Measurements from ENCODE around the gene PRKCZ.

The PRKCZ gene

GRCh38 chr1:2038229-2038628 is 12.0 kb upstream of the PRKCZ start:
- in situ Hi-C loops (cut with MboI; ENCODE audit: low sequenced_read_pairs, unreplicated experiment) = no loop called here
- TF ChIP-seq CTCF (IDR thresholded peaks at IDR 0.05; ENCODE audit: borderline replicate concordance, control extremely low read depth, extremely low read depth, insufficient read depth, missing control alignments) = no peak
- DNase-seq (ENCODE audit: low spot score) = no peak

- DNase-seq (ENCODE audit: low spot score) = no peak
- no peak for TF ChIP-seq CTCF (IDR thresholded peaks at IDR 0.05; ENCODE audit: borderline replicate concordance, control extremely low read depth, extremely low read depth, insufficient read depth, missing control alignments)
- in situ Hi-C loops (cut with MboI; ENCODE audit: low sequenced_read_pairs, unreplicated experiment) = no loop called here
Measured at GRCh38 chr1:2039251-2039650, 11.0 kb upstream of the PRKCZ start.

- DNase-seq (ENCODE audit: low spot score) = no peak
- in situ Hi-C loops (cut with MboI; ENCODE audit: low sequenced_read_pairs, unreplicated experiment) = no loop called here
- TF ChIP-seq CTCF (IDR thresholded peaks at IDR 0.05; ENCODE audit: borderline replicate concordance, control extremely low read depth, extremely low read depth, insufficient read depth, missing control alignments) = no peak
Measured at GRCh38 chr1:2041305-2041704, 8.9 kb upstream of the PRKCZ start.

GRCh38 chr1:2041887-2042286 is 8.3 kb upstream of the PRKCZ start:
- in situ Hi-C loops (cut with MboI; ENCODE audit: low sequenced_read_pairs, unreplicated experiment) = no loop called here
- DNase-seq (ENCODE audit: low spot score) = no peak
- TF ChIP-seq CTCF (IDR thresholded peaks at IDR 0.05; ENCODE audit: borderline replicate concordance, control extremely low read depth, extremely low read depth, insufficient read depth, missing control alignments) = no peak

- in situ Hi-C loops (cut with MboI; ENCODE audit: low sequenced_read_pairs, unreplicated experiment) = no loop called here
- no peak for DNase-seq (ENCODE audit: low spot score)
- no peak for TF ChIP-seq CTCF (IDR thresholded peaks at IDR 0.05; ENCODE audit: borderline replicate concordance, control extremely low read depth, extremely low read depth, insufficient read depth, missing control alignments)
Measured at GRCh38 chr1:2042830-2043773, 7.1 kb upstream of the PRKCZ start.

GRCh38 chr1:2043886-2044285 is 6.3 kb upstream of the PRKCZ start:
- no peak for TF ChIP-seq CTCF (IDR thresholded peaks at IDR 0.05; ENCODE audit: borderline replicate concordance, control extremely low read depth, extremely low read depth, insufficient read depth, missing control alignments)
- DNase-seq (ENCODE audit: low spot score) = no peak
- in situ Hi-C loops (cut with MboI; ENCODE audit: low sequenced_read_pairs, unreplicated experiment) = no loop called here

Measured in GM13976 (cell line).